Effector memory CD4-positive, alpha-beta T cell (primary cell): ENCODE data around the gene IMMP2L.

Experiments used
- DNase-seq, 3 donors: peaks; one replicate each; pipeline ENCODE4 v3.0.0-alpha.2; 2020
- H3K27ac ChIP-seq: 2 replicates; pipeline ENCODE4 v1.7.0; 2013; ENCODE audit warnings: mild to moderate bottlenecking, low read length, moderate library complexity; ENCODE audit not compliant: insufficient read depth, poor library complexity, severe bottlenecking
- H3K27me3 ChIP-seq: replicated peaks from 2 replicates; pipeline ENCODE4 v1.7.0; 2013; ENCODE audit warnings: mild to moderate bottlenecking, low read length; ENCODE audit not compliant: insufficient read depth, control insufficient read depth, poor library complexity, severe bottlenecking
- H3K36me3 ChIP-seq: 2 replicates; pipeline ENCODE4 v1.7.0; 2013; ENCODE audit warnings: mild to moderate bottlenecking, low read length, moderate library complexity; ENCODE audit not compliant: control insufficient read depth, insufficient read depth
- H3K4me1 ChIP-seq: 2 replicates; pipeline ENCODE4 v1.7.0; 2013; ENCODE audit warnings: low read length, mild to moderate bottlenecking; ENCODE audit not compliant: control insufficient read depth, insufficient read depth, poor library complexity, severe bottlenecking
- H3K4me3 ChIP-seq: 2 replicates; pipeline ENCODE4 v1.7.0; 2013; ENCODE audit warnings: low read length, low read depth, mild to moderate bottlenecking; ENCODE audit not compliant: insufficient read depth, poor library complexity, severe bottlenecking
- H3K9me3 ChIP-seq: 2 replicates; pipeline ENCODE4 v1.7.0; 2013; ENCODE audit warnings: mild to moderate bottlenecking, low read length, moderate library complexity; ENCODE audit not compliant: control insufficient read depth

The IMMP2L gene

GRCh38 chr7:111363099-111363498, 199.2 kb downstream of the IMMP2L start:
- Histone ChIP-seq H3K36me3 (no peaks in the 10 kb centered on the region), H3K4me3 (no peak overlapping the region), H3K9me3 (no peaks in the 10 kb centered on the region), H3K27ac (no peak overlapping the region), H3K27me3 (no peaks in the 10 kb centered on the region), H3K4me1 (no peaks in the 10 kb centered on the region)
- no peak for DNase-seq

GRCh38 chr7:111362506-111363054, 199.7 kb downstream of the IMMP2L start:
- no peaks in the 10 kb centered on the region for H3K4me1 ChIP-seq
- no peak for DNase-seq
- no peak overlapping the region for H3K27ac ChIP-seq
- no peaks in the 10 kb centered on the region for H3K36me3 ChIP-seq
- no peak overlapping the region for H3K4me3 ChIP-seq
- H3K9me3 ChIP-seq = no peaks in the 10 kb centered on the region
- no peaks in the 10 kb centered on the region for H3K27me3 ChIP-seq

- Histone ChIP-seq H3K4me1 (no peaks in the 10 kb centered on the region), H3K4me3 (no peak overlapping the region), H3K36me3 (no peaks in the 10 kb centered on the region), H3K27ac (no peak overlapping the region), H3K27me3 (no peaks in the 10 kb centered on the region), H3K9me3 (no peaks in the 10 kb centered on the region)
- DNase-seq = no peak
These were observed 203.4 kb downstream of the IMMP2L start for GRCh38 chr7:111358915-111359314.

- no peak for DNase-seq
- no peak overlapping the region for H3K27ac ChIP-seq
These were observed 204.6 kb downstream of the IMMP2L start for GRCh38 chr7:111357691-111358090.

GRCh38 chr7:111356941-111357340, 205.4 kb downstream of the IMMP2L start:
- DNase-seq = no peak
- Histone ChIP-seq H3K4me3 (no peak overlapping the region), H3K27me3 (no peaks in the 10 kb centered on the region), H3K4me1 (no peaks in the 10 kb centered on the region), H3K27ac (no peak overlapping the region), H3K36me3 (no peaks in the 10 kb centered on the region), H3K9me3 (no peaks in the 10 kb centered on the region)

More at GRCh38 chr7:111357691-111358090, 204.6 kb downstream of the IMMP2L start:
- H3K27me3 ChIP-seq = no peaks in the 10 kb centered on the region
- no peaks in the 10 kb centered on the region for H3K4me1 ChIP-seq
- H3K4me3 ChIP-seq = no peak overlapping the region
- no peaks in the 10 kb centered on the region for H3K36me3 ChIP-seq
- no peaks in the 10 kb centered on the region for H3K9me3 ChIP-seq

GRCh38 chr7:111352319-111352718, 210.0 kb downstream of the IMMP2L start:
- H3K27ac ChIP-seq = no peak overlapping the region
- H3K9me3 ChIP-seq = no peaks in the 10 kb centered on the region
- no peak for DNase-seq
- H3K27me3 ChIP-seq = no peaks in the 10 kb centered on the region
- H3K4me3 ChIP-seq = no peak overlapping the region
- H3K36me3 ChIP-seq = no peaks in the 10 kb centered on the region
- H3K4me1 ChIP-seq = no peaks in the 10 kb centered on the region

GRCh38 chr7:111346219-111346618, 216.1 kb downstream of the IMMP2L start:
- no peak overlapping the region for H3K4me3 ChIP-seq
- H3K9me3 ChIP-seq = no peaks in the 10 kb centered on the region
- H3K27ac ChIP-seq = no peak overlapping the region
- DNase-seq = no peak
- H3K27me3 ChIP-seq = no peaks in the 10 kb centered on the region
- H3K36me3 ChIP-seq = no peaks in the 10 kb centered on the region
- no peaks in the 10 kb centered on the region for H3K4me1 ChIP-seq

- no peak overlapping the region for H3K27ac ChIP-seq
- no peaks in the 10 kb centered on the region for H3K4me1 ChIP-seq
- no peak for DNase-seq
- H3K36me3 ChIP-seq = no peaks in the 10 kb centered on the region
- H3K4me3 ChIP-seq = no peak overlapping the region
- H3K27me3 ChIP-seq = no peaks in the 10 kb centered on the region
- H3K9me3 ChIP-seq = no peaks in the 10 kb centered on the region
These were observed 219.3 kb downstream of the IMMP2L start for GRCh38 chr7:111343017-111343416.

GRCh38 chr7:111339006-111339405, 223.3 kb downstream of the IMMP2L start:
- Histone ChIP-seq H3K4me3 (no peak overlapping the region), H3K27ac (no peak overlapping the region), H3K4me1 (no peaks in the 10 kb centered on the region), H3K9me3 (no peaks in the 10 kb centered on the region), H3K36me3 (no peaks in the 10 kb centered on the region), H3K27me3 (no peaks in the 10 kb centered on the region)
- no peak for DNase-seq

- Histone ChIP-seq H3K4me3 (no peak overlapping the region), H3K4me1 (no peaks in the 10 kb centered on the region), H3K9me3 (no peaks in the 10 kb centered on the region), H3K27ac (no peak overlapping the region), H3K36me3 (no peaks in the 10 kb centered on the region), H3K27me3 (no peaks in the 10 kb centered on the region)
- DNase-seq = no peak
These were observed 229.3 kb downstream of the IMMP2L start for GRCh38 chr7:111333010-111333409.

- Histone ChIP-seq H3K4me1 (no peaks in the 10 kb centered on the region), H3K9me3 (no peaks in the 10 kb centered on the region), H3K27ac (no peak overlapping the region), H3K4me3 (no peak overlapping the region), H3K36me3 (no peaks in the 10 kb centered on the region), H3K27me3 (no peaks in the 10 kb centered on the region)
- DNase-seq = no peak
These were observed 232.1 kb downstream of the IMMP2L start for GRCh38 chr7:111330235-111330523.
